Measurements from ENCODE around the gene BAIAP2. TPM values are rescaled to one million over a fixed set of nuclear protein-coding genes. Genes with fewer than 3 reads are reported as not detected.
A peak's percentile ranks its signal among the peaks of the same experiment; 100 is the strongest.
"Not testable (repeated sequence)": the region's sequence is repeated elsewhere in the genome, so short reads cannot be mapped to it uniquely, and the experiment has no call there.

Gene BAIAP2
- total and polyA plus RNA-seq, 5 donors = 20.5 to 39.5 (median 32.8) TPM

GRCh38 chr17:81015136-81015535 is 19.8 kb upstream of the BAIAP2 start:
- no peak overlapping the region for H3K4me3 ChIP-seq (ENCODE audit: low read length)
- DNase-seq = no peak
- no peaks in the 10 kb centered on the region for H3K27me3 ChIP-seq (ENCODE audit: control insufficient read depth, insufficient read depth)
- no peak overlapping the region for H3K27ac ChIP-seq (ENCODE audit: low read length)
- intact Hi-C loops (cut with DNase I) = no loop called here
- ATAC-seq = no peak
- 98% methylated on average over 1 of the region's 1 CpG for WGBS
- no peaks in the 10 kb centered on the region for H3K9me3 ChIP-seq (ENCODE audit: control insufficient read depth, low read length)
- H3K4me1 ChIP-seq (ENCODE audit: control insufficient read depth, insufficient read depth, low read length) = no peaks in the 10 kb centered on the region

GRCh38 chr17:81016575-81016974 is 18.4 kb upstream of the BAIAP2 start:
- DNase-seq (no peak), ATAC-seq (no peak)
- no peaks in the 10 kb centered on the region for H3K27me3 ChIP-seq (ENCODE audit: control insufficient read depth, insufficient read depth)
- intact Hi-C loops (cut with DNase I) = no loop called here
- H3K4me1 ChIP-seq (ENCODE audit: control insufficient read depth, insufficient read depth, low read length) = no peaks in the 10 kb centered on the region
- 77% methylated on average over 2 of the region's 2 CpGs for WGBS
- no peaks in the 10 kb centered on the region for H3K9me3 ChIP-seq (ENCODE audit: control insufficient read depth, low read length)
- H3K4me3 ChIP-seq (ENCODE audit: low read length) = no peak overlapping the region
- no peak overlapping the region for H3K27ac ChIP-seq (ENCODE audit: low read length)

GRCh38 chr17:81017330-81017729 is 17.6 kb upstream of the BAIAP2 start:
- WGBS = 97% methylated on average over 4 of the region's 4 CpGs
- intact Hi-C loops (cut with DNase I); H3K27me3 ChIP-seq (ENCODE audit: control insufficient read depth, insufficient read depth); H3K4me1 ChIP-seq (ENCODE audit: control insufficient read depth, insufficient read depth, low read length); H3K27ac ChIP-seq (ENCODE audit: low read length); H3K9me3 ChIP-seq (ENCODE audit: control insufficient read depth, low read length); ATAC-seq; H3K4me3 ChIP-seq (ENCODE audit: low read length): not testable (repeated sequence)
- peak in 2 of 3 donors; percentile 3 to 7 for DNase-seq

- DNase-seq = peak in 2 of 3 donors; percentile 51 to 68
- 14% methylated on average over 29 of the region's 29 CpGs for WGBS
- Histone ChIP-seq H3K4me3 (ENCODE audit: low read length) (peak overlapping the region; percentile 1), H3K27ac (ENCODE audit: low read length) (peak overlapping the region; percentile 31), H3K9me3 (ENCODE audit: control insufficient read depth, low read length) (no peaks in the 10 kb centered on the region), H3K4me1 (ENCODE audit: control insufficient read depth, insufficient read depth, low read length) (no peaks in the 10 kb centered on the region), H3K27me3 (ENCODE audit: control insufficient read depth, insufficient read depth) (no peaks in the 10 kb centered on the region)
- intact Hi-C loops (cut with DNase I) = no loop called here
- ATAC-seq = peak; percentile 56 to 71
These were observed 16.7 kb upstream of the BAIAP2 start for GRCh38 chr17:81018044-81018802.

GRCh38 chr17:81019563-81020442 is 15.1 kb upstream of the BAIAP2 start:
- WGBS = 85% methylated on average over 24 of the region's 24 CpGs
- H3K27ac ChIP-seq (ENCODE audit: low read length) = no peak overlapping the region
- no peaks in the 10 kb centered on the region for H3K27me3 ChIP-seq (ENCODE audit: control insufficient read depth, insufficient read depth)
- H3K9me3 ChIP-seq (ENCODE audit: control insufficient read depth, low read length) = no peaks in the 10 kb centered on the region
- intact Hi-C loops (cut with DNase I) = loop anchor here in 1 of 4 donors (5.0 kb wide), 1 partner anchor 77 kb away; no protein-coding TSS in a partner anchor
- ATAC-seq (no peak), DNase-seq (peak in 2 of 3 donors; percentile 37 to 49)
- H3K4me1 ChIP-seq (ENCODE audit: control insufficient read depth, insufficient read depth, low read length) = no peaks in the 10 kb centered on the region
- no peak overlapping the region for H3K4me3 ChIP-seq (ENCODE audit: low read length)

- intact Hi-C loops (cut with DNase I) = loop anchor here in 1 of 4 donors (5.0 kb wide), 1 partner anchor 77 kb away; no protein-coding TSS in a partner anchor
- Histone ChIP-seq H3K4me3 (ENCODE audit: low read length) (no peak overlapping the region), H3K27me3 (ENCODE audit: control insufficient read depth, insufficient read depth) (no peaks in the 10 kb centered on the region), H3K27ac (ENCODE audit: low read length) (no peak overlapping the region), H3K9me3 (ENCODE audit: control insufficient read depth, low read length) (no peaks in the 10 kb centered on the region), H3K4me1 (ENCODE audit: control insufficient read depth, insufficient read depth, low read length) (no peaks in the 10 kb centered on the region)
- no peak for DNase-seq
- WGBS = 92% methylated on average over 11 of the region's 11 CpGs
- ATAC-seq = no peak
These were observed 14.5 kb upstream of the BAIAP2 start for GRCh38 chr17:81020443-81020766.

- H3K9me3 ChIP-seq (ENCODE audit: control insufficient read depth, low read length) = no peaks in the 10 kb centered on the region
- H3K27me3 ChIP-seq (ENCODE audit: control insufficient read depth, insufficient read depth) = no peaks in the 10 kb centered on the region
- no peaks in the 10 kb centered on the region for H3K4me1 ChIP-seq (ENCODE audit: control insufficient read depth, insufficient read depth, low read length)
- DNase-seq (peak; percentile 61 to 86 (median 83)), ATAC-seq (peak; percentile 64 to 79)
- no peak overlapping the region for H3K27ac ChIP-seq (ENCODE audit: low read length)
- intact Hi-C loops (cut with DNase I) = loop anchor here in 1 of 4 donors (5.0 kb wide), 1 partner anchor 76 kb away; no protein-coding TSS in a partner anchor
- WGBS = 40% methylated on average over 24 of the region's 24 CpGs
- H3K4me3 ChIP-seq (ENCODE audit: low read length) = no peak overlapping the region
These were observed 14.0 kb upstream of the BAIAP2 start for GRCh38 chr17:81020767-81021497.

GRCh38 chr17:81021531-81022343 is 13.2 kb upstream of the BAIAP2 start:
- Histone ChIP-seq H3K9me3 (ENCODE audit: control insufficient read depth, low read length) (no peaks in the 10 kb centered on the region), H3K27me3 (ENCODE audit: control insufficient read depth, insufficient read depth) (no peaks in the 10 kb centered on the region), H3K27ac (ENCODE audit: low read length) (no peak overlapping the region), H3K4me3 (ENCODE audit: low read length) (no peak overlapping the region), H3K4me1 (ENCODE audit: control insufficient read depth, insufficient read depth, low read length) (no peaks in the 10 kb centered on the region)
- WGBS = 81% methylated on average over 19 of the region's 19 CpGs
- intact Hi-C loops (cut with DNase I) = loop anchor here in 2 of 4 donors (2.0 to 5.0 kb wide), 2 partner anchors 76 to 79 kb away; no protein-coding TSS in a partner anchor
- no peak for ATAC-seq
- peak in 1 of 3 donors; percentile 35 for DNase-seq

- no peak overlapping the region for H3K27ac ChIP-seq (ENCODE audit: low read length)
- DNase-seq = no peak
- no peaks in the 10 kb centered on the region for H3K27me3 ChIP-seq (ENCODE audit: control insufficient read depth, insufficient read depth)
- no peaks in the 10 kb centered on the region for H3K4me1 ChIP-seq (ENCODE audit: control insufficient read depth, insufficient read depth, low read length)
- 88% methylated on average over 6 of the region's 6 CpGs for WGBS
- ATAC-seq = no peak
- H3K4me3 ChIP-seq (ENCODE audit: low read length) = no peak overlapping the region
- no peaks in the 10 kb centered on the region for H3K9me3 ChIP-seq (ENCODE audit: control insufficient read depth, low read length)
- intact Hi-C loops (cut with DNase I) = loop anchor here in 2 of 4 donors (2.0 to 5.0 kb wide), 2 partner anchors 75 to 78 kb away; no protein-coding TSS in a partner anchor
These were observed 12.6 kb upstream of the BAIAP2 start for GRCh38 chr17:81022344-81022676.
